ENCODE data around the gene CCDC134.

GRCh38 chr22:41841085-41841712 is 40.7 kb downstream of the CCDC134 start:
- no peak for TF ChIP-seq EZH2 (IDR thresholded peaks at IDR 0.05; ENCODE audit: low read length)
- TF ChIP-seq, protein P1, sequence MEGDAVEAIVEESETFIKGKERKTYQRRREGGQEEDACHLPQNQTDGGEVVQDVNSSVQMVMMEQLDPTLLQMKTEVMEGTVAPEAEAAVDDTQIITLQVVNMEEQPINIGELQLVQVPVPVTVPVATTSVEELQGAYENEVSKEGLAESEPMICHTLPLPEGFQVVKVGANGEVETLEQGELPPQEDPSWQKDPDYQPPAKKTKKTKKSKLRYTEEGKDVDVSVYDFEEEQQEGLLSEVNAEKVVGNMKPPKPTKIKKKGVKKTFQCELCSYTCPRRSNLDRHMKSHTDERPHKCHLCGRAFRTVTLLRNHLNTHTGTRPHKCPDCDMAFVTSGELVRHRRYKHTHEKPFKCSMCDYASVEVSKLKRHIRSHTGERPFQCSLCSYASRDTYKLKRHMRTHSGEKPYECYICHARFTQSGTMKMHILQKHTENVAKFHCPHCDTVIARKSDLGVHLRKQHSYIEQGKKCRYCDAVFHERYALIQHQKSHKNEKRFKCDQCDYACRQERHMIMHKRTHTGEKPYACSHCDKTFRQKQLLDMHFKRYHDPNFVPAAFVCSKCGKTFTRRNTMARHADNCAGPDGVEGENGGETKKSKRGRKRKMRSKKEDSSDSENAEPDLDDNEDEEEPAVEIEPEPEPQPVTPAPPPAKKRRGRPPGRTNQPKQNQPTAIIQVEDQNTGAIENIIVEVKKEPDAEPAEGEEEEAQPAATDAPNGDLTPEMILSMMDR (optimal IDR thresholded peaks at IDR 0.05 in 1 of 3, IDR thresholded peaks at IDR 0.05 in 1 of 3, conservative IDR thresholded peaks at IDR 0.05 in 1 of 3; ENCODE audit: extremely low read depth in 1 of 3, insufficient read depth in 2 of 3, low read length in 3 of 3) = no peak

Data from keratinocyte (primary cell).